Measurements from ENCODE around the gene PHYKPL. TPM values are rescaled to one million over a fixed set of nuclear protein-coding genes. Genes with fewer than 3 reads are reported as not detected.

The PHYKPL gene
- polyA plus RNA-seq (16.9 and 19.5 TPM in 2 replicates), polyA minus RNA-seq (13.9 and 15.9 TPM in 2 replicates)

DNA sequence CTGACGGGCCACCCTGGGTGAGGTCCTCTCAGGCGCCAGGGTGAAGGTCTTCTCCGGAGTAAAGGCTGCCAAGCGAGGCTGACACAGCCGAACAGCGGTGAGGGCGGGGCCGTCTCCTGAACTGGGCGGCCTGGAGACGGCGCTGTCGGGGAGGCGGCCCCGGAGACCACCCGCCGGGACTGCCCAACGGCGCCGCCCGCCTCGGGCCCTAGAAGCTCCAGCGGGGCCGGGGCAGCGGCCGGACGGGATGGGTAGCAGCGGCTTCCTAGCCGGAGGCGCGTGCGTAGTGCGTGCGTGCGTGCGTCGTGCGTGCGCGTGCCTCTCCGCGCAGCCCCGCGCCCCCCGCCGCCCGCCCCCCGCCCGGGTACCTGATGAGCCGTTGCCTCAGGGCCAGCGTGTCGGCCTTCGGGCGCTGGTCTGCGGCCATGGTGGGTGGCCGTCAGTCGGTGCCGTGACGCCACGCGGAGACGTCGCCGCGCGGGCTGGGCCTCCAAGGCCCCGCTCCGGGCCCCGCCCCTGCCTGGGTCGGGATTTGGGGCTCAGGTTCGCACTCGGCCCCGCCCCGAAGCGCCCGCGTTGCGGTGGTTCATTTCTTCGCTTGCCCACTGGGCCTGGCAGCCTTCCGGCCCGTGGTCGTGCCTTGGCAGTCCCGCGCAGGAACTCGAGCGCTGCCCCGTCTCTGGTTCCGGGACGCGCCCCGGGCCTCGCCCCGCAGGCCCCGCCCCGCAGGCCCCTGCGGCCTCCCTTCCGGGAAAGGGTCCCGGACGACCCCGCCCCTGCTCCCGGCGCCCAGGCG, at the start of gene PHYKPL:
PHYKPL (minus strand) TSS at position 679 of the 796 bp plus-strand sequence; CDS start at position 427, 252 bp downstream.
- peak; percentile 74 for TF ChIP-seq POLR2AphosphoS5 (IDR thresholded peaks at IDR 0.05)
- no peak for TF ChIP-seq EP300 (conservative IDR thresholded peaks at IDR 0.05; ENCODE audit: poor library complexity, severe bottlenecking)
- TF ChIP-seq, protein P1, sequence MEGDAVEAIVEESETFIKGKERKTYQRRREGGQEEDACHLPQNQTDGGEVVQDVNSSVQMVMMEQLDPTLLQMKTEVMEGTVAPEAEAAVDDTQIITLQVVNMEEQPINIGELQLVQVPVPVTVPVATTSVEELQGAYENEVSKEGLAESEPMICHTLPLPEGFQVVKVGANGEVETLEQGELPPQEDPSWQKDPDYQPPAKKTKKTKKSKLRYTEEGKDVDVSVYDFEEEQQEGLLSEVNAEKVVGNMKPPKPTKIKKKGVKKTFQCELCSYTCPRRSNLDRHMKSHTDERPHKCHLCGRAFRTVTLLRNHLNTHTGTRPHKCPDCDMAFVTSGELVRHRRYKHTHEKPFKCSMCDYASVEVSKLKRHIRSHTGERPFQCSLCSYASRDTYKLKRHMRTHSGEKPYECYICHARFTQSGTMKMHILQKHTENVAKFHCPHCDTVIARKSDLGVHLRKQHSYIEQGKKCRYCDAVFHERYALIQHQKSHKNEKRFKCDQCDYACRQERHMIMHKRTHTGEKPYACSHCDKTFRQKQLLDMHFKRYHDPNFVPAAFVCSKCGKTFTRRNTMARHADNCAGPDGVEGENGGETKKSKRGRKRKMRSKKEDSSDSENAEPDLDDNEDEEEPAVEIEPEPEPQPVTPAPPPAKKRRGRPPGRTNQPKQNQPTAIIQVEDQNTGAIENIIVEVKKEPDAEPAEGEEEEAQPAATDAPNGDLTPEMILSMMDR (IDR thresholded peaks at IDR 0.05; ENCODE audit: poor library complexity, severe bottlenecking), result peak; percentile 43
- TF ChIP-seq RAD21 (conservative IDR thresholded peaks at IDR 0.05), result peak; percentile 18
- TF ChIP-seq MXI1 (conservative IDR thresholded peaks at IDR 0.05; ENCODE audit: poor library complexity, severe bottlenecking), result peak; percentile 65
- TF ChIP-seq EZH2 (IDR thresholded peaks at IDR 0.05; ENCODE audit: borderline replicate concordance, insufficient read depth, low read length, poor library complexity, severe bottlenecking), result no peak
- TF ChIP-seq, protein P2, sequence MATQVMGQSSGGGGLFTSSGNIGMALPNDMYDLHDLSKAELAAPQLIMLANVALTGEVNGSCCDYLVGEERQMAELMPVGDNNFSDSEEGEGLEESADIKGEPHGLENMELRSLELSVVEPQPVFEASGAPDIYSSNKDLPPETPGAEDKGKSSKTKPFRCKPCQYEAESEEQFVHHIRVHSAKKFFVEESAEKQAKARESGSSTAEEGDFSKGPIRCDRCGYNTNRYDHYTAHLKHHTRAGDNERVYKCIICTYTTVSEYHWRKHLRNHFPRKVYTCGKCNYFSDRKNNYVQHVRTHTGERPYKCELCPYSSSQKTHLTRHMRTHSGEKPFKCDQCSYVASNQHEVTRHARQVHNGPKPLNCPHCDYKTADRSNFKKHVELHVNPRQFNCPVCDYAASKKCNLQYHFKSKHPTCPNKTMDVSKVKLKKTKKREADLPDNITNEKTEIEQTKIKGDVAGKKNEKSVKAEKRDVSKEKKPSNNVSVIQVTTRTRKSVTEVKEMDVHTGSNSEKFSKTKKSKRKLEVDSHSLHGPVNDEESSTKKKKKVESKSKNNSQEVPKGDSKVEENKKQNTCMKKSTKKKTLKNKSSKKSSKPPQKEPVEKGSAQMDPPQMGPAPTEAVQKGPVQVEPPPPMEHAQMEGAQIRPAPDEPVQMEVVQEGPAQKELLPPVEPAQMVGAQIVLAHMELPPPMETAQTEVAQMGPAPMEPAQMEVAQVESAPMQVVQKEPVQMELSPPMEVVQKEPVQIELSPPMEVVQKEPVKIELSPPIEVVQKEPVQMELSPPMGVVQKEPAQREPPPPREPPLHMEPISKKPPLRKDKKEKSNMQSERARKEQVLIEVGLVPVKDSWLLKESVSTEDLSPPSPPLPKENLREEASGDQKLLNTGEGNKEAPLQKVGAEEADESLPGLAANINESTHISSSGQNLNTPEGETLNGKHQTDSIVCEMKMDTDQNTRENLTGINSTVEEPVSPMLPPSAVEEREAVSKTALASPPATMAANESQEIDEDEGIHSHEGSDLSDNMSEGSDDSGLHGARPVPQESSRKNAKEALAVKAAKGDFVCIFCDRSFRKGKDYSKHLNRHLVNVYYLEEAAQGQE (IDR thresholded peaks at IDR 0.05; ENCODE audit: borderline replicate concordance), result no peak
- TF ChIP-seq TAF1 (IDR thresholded peaks at IDR 0.05; ENCODE audit: low read depth), result no peak
- peak; percentile 20 for TF ChIP-seq SMC3 (conservative IDR thresholded peaks at IDR 0.05; ENCODE audit: poor library complexity)
- peak within 1 kb of the TSS; percentile 86 for H3K9ac ChIP-seq (ENCODE audit: low read length)
- H3K9me3 ChIP-seq (ENCODE audit: low read length), result peaks cover 4% of the 10 kb centered on the region

DNA sequence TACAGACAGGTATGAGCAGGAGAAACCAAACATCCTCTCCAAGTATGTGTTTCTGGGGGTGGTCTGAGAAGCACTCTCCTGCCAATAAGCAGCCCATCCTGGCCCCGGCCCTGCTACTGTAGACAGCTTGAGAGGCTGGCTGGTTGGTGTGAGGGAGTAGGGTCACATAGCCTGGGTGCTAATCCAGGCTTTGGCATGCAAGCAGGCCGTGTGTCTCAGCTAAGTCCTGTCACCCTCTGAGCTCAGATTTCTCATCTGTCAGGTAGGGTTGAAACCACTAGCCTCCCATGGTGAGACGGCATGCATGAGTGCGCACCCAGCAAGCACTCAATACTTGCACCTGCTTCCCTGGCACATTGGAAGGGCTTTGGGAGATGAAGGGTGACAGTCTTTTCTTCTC, 49.8 kb upstream of the PHYKPL start:
- Histone ChIP-seq H3K79me2 (replicated peaks; ENCODE audit: insufficient read depth, low read length) (no peaks in the 10 kb centered on the region), H3F3A (ENCODE audit: insufficient read depth, low read length, poor library complexity, severe bottlenecking) (no peaks in the 10 kb centered on the region), H3K36me3 (ENCODE audit: insufficient read depth, low read length) (no peaks in the 10 kb centered on the region), H2AFZ (ENCODE audit: low read depth, low read length) (no peak overlapping the region), H3K4me3 (ENCODE audit: low read length) (no peak overlapping the region), H3K9ac (ENCODE audit: low read length) (no peak overlapping the region), H3K9me2 (ENCODE audit: insufficient read depth, low read length) (no peaks in the 10 kb centered on the region), H3K27me3 (ENCODE audit: insufficient read depth, low read depth, low read length) (no peaks in the 10 kb centered on the region), H3K27ac (ENCODE audit: low read length) (no peak overlapping the region), H4K20me1 (ENCODE audit: insufficient read depth) (no peaks in the 10 kb centered on the region), H3K9me3 (ENCODE audit: low read length) (no peaks in the 10 kb centered on the region), H3K4me2 (ENCODE audit: low read length) (no peak overlapping the region)
- TF ChIP-seq EP300 (conservative IDR thresholded peaks at IDR 0.05; ENCODE audit: poor library complexity, severe bottlenecking) (no peak), SMC3 (conservative IDR thresholded peaks at IDR 0.05; ENCODE audit: poor library complexity) (no peak), MXI1 (conservative IDR thresholded peaks at IDR 0.05; ENCODE audit: poor library complexity, severe bottlenecking) (no peak), POLR2AphosphoS5 (IDR thresholded peaks at IDR 0.05) (no peak), EZH2 (IDR thresholded peaks at IDR 0.05; ENCODE audit: borderline replicate concordance, insufficient read depth, low read length, poor library complexity, severe bottlenecking) (no peak), TAF1 (IDR thresholded peaks at IDR 0.05; ENCODE audit: low read depth) (no peak), RAD21 (conservative IDR thresholded peaks at IDR 0.05) (no peak)
- TF ChIP-seq, protein P2 (IDR thresholded peaks at IDR 0.05; ENCODE audit: borderline replicate concordance), result no peak
- TF ChIP-seq, protein P1 (IDR thresholded peaks at IDR 0.05; ENCODE audit: poor library complexity, severe bottlenecking), result no peak

More for the DNA sequence above, at the start of gene PHYKPL:
- peak within 1 kb of the TSS; percentile 94 for H3K4me3 ChIP-seq (ENCODE audit: low read length)
- peak within 1 kb of the TSS; percentile 97 for H2AFZ ChIP-seq (ENCODE audit: low read depth, low read length)
- H3K4me2 ChIP-seq (ENCODE audit: low read length), result peak within 1 kb of the TSS; percentile 77
- H3K27ac ChIP-seq (ENCODE audit: low read length), result peak within 1 kb of the TSS; percentile 55
- peaks cover 9% of the 10 kb centered on the region for H3K79me2 ChIP-seq (replicated peaks; ENCODE audit: insufficient read depth, low read length)
- H3F3A ChIP-seq (ENCODE audit: insufficient read depth, low read length, poor library complexity, severe bottlenecking), result no peaks in the 10 kb centered on the region
- H3K36me3 ChIP-seq (ENCODE audit: insufficient read depth, low read length), result no peaks in the 10 kb centered on the region
- H3K9me2 ChIP-seq (ENCODE audit: insufficient read depth, low read length), result no peaks in the 10 kb centered on the region
- no peaks in the 10 kb centered on the region for H3K27me3 ChIP-seq (ENCODE audit: insufficient read depth, low read depth, low read length)
- no peaks in the 10 kb centered on the region for H4K20me1 ChIP-seq (ENCODE audit: insufficient read depth)

Measured in neural cell (in vitro differentiated cells).